ENCODE results near the gene GRK7.

Gene GRK7

GRCh38 chr3:141763088-141763750 lies at the start of gene GRK7:
Gene GRK7 (plus strand): TSS chr3:141763408. CDS start chr3:141778285, 14,877 bp downstream.
- H3K4me2 ChIP-seq (ENCODE audit: low read length), result no peak within 1 kb of the TSS
- TF ChIP-seq CTCF (IDR thresholded peaks at IDR 0.05; ENCODE audit: low read length) (no peak), EZH2 (IDR thresholded peaks at IDR 0.05; ENCODE audit: borderline replicate concordance, low read length) (no peak)
- H3K79me2 ChIP-seq (ENCODE audit: insufficient read depth, low read length), result no peaks in the 10 kb centered on the region
- H3K27me3 ChIP-seq (ENCODE audit: insufficient read depth, low read length), result no peaks in the 10 kb centered on the region; the same call in none of the 2 replicates
- no peaks in the 10 kb centered on the region for H3F3A ChIP-seq (ENCODE audit: insufficient read depth, low read length)
- no peaks in the 10 kb centered on the region for H3K9me3 ChIP-seq (ENCODE audit: low read length)
- H3K4me1 ChIP-seq (ENCODE audit: insufficient read depth, low read length, severe bottlenecking), result no peaks in the 10 kb centered on the region
- no peak within 1 kb of the TSS for H3K4me3 ChIP-seq (ENCODE audit: low read depth, low read length, poor library complexity, severe bottlenecking)
- no peaks in the 10 kb centered on the region for H3K9me2 ChIP-seq (ENCODE audit: low read depth, low read length)
- H3K9ac ChIP-seq (ENCODE audit: low read length), result no peak within 1 kb of the TSS
- no peaks in the 10 kb centered on the region for H4K20me1 ChIP-seq (ENCODE audit: insufficient read depth, low read length)
- no peak within 1 kb of the TSS for H3K27ac ChIP-seq (ENCODE audit: low read depth, low read length, poor library complexity, severe bottlenecking)
- H3K36me3 ChIP-seq (ENCODE audit: insufficient read depth, low read length), result no peaks in the 10 kb centered on the region
- no peak within 1 kb of the TSS for H2AFZ ChIP-seq (ENCODE audit: low read length)

- H3K36me3 ChIP-seq (ENCODE audit: insufficient read depth, low read length), result no peaks in the 10 kb centered on the region
- H3K4me2 ChIP-seq (ENCODE audit: low read length), result no peak overlapping the region
- no peaks in the 10 kb centered on the region for H3K79me2 ChIP-seq (ENCODE audit: insufficient read depth, low read length)
- no peaks in the 10 kb centered on the region for H3K27me3 ChIP-seq (ENCODE audit: insufficient read depth, low read length)
- no peak for TF ChIP-seq EZH2 (IDR thresholded peaks at IDR 0.05; ENCODE audit: borderline replicate concordance, low read length)
- TF ChIP-seq CTCF (IDR thresholded peaks at IDR 0.05; ENCODE audit: low read length), result no peak
- no peaks in the 10 kb centered on the region for H3F3A ChIP-seq (ENCODE audit: insufficient read depth, low read length)
- peaks cover 14% of the 10 kb centered on the region for H3K9me3 ChIP-seq (ENCODE audit: low read length)
- H3K9ac ChIP-seq (ENCODE audit: low read length), result no peak overlapping the region
- H4K20me1 ChIP-seq (ENCODE audit: insufficient read depth, low read length), result no peaks in the 10 kb centered on the region
- H3K27ac ChIP-seq (ENCODE audit: low read depth, low read length, poor library complexity, severe bottlenecking), result no peak overlapping the region
- H3K9me2 ChIP-seq (ENCODE audit: low read depth, low read length), result no peaks in the 10 kb centered on the region
- no peak overlapping the region for H2AFZ ChIP-seq (ENCODE audit: low read length)
- no peaks in the 10 kb centered on the region for H3K4me1 ChIP-seq (ENCODE audit: insufficient read depth, low read length, severe bottlenecking)
- no peak overlapping the region for H3K4me3 ChIP-seq (ENCODE audit: low read depth, low read length, poor library complexity, severe bottlenecking)
Measured at GRCh38 chr3:141714671-141715070, 48.5 kb upstream of the GRK7 start.

- TF ChIP-seq CTCF (IDR thresholded peaks at IDR 0.05; ENCODE audit: low read length) (no peak), EZH2 (IDR thresholded peaks at IDR 0.05; ENCODE audit: borderline replicate concordance, low read length) (no peak)
- Histone ChIP-seq H2AFZ (ENCODE audit: low read length) (no peak overlapping the region), H3K4me3 (ENCODE audit: low read depth, low read length, poor library complexity, severe bottlenecking) (no peak overlapping the region), H3K4me1 (ENCODE audit: insufficient read depth, low read length, severe bottlenecking) (no peaks in the 10 kb centered on the region), H4K20me1 (ENCODE audit: insufficient read depth, low read length) (no peaks in the 10 kb centered on the region), H3K36me3 (ENCODE audit: insufficient read depth, low read length) (no peaks in the 10 kb centered on the region), H3K9ac (ENCODE audit: low read length) (no peak overlapping the region), H3K27ac (ENCODE audit: low read depth, low read length, poor library complexity, severe bottlenecking) (no peak overlapping the region), H3K9me2 (ENCODE audit: low read depth, low read length) (no peaks in the 10 kb centered on the region), H3K27me3 (ENCODE audit: insufficient read depth, low read length) (no peaks in the 10 kb centered on the region), H3K79me2 (ENCODE audit: insufficient read depth, low read length) (no peaks in the 10 kb centered on the region), H3K4me2 (ENCODE audit: low read length) (no peak overlapping the region), H3K9me3 (ENCODE audit: low read length) (0 out of 2 replicates have a peak, but pooled peaks cover 1% of the 10 kb centered on the region), H3F3A (ENCODE audit: insufficient read depth, low read length) (no peaks in the 10 kb centered on the region)
Measured at GRCh38 chr3:141722081-141722480, 41.1 kb upstream of the GRK7 start.

All from OCI-LY1 (cell line).